ENCODE data around the gene TMEM184B. TPM values are rescaled to one million over a fixed set of nuclear protein-coding genes. Genes with fewer than 3 reads are reported as not detected.
A peak's percentile ranks its signal among the peaks of the same experiment; 100 is the strongest.
"Not testable (repeated sequence)": the region's sequence is repeated elsewhere in the genome, so short reads cannot be mapped to it uniquely, and the experiment has no call there.

The TMEM184B gene
- total RNA-seq, 1 experiment from 2014 or later, result 46.9 TPM

GRCh38 chr22:38177926-38178604, 94.7 kb downstream of the TMEM184B start:
- in situ Hi-C loops (cut with HindIII; ENCODE audit: low pct_unique_long_range_greater_than_20kb, low sequenced_read_pairs), result no loop called here
- peak; percentile 86 for DNase-seq (ENCODE audit: low read depth)

GRCh38 chr22:38177571-38177925, 95.3 kb downstream of the TMEM184B start:
- DNase-seq (ENCODE audit: low read depth); in situ Hi-C loops (cut with HindIII; ENCODE audit: low pct_unique_long_range_greater_than_20kb, low sequenced_read_pairs): not testable (repeated sequence)

GRCh38 chr22:38177044-38177443, 95.8 kb downstream of the TMEM184B start:
- no peak for DNase-seq (ENCODE audit: low read depth)

GRCh38 chr22:38176170-38176741, 96.6 kb downstream of the TMEM184B start:
- in situ Hi-C loops (cut with HindIII; ENCODE audit: low pct_unique_long_range_greater_than_20kb, low sequenced_read_pairs), result no loop called here
- no peak for DNase-seq (ENCODE audit: low read depth)

More at GRCh38 chr22:38177044-38177443, 95.8 kb downstream of the TMEM184B start:
- in situ Hi-C loops (cut with HindIII; ENCODE audit: low pct_unique_long_range_greater_than_20kb, low sequenced_read_pairs), result no loop called here

- in situ Hi-C loops (cut with HindIII; ENCODE audit: low pct_unique_long_range_greater_than_20kb, low sequenced_read_pairs), result no loop called here
- DNase-seq (ENCODE audit: low read depth), result no peak
These were observed 97.3 kb downstream of the TMEM184B start for GRCh38 chr22:38175206-38176118.

GRCh38 chr22:38174626-38175025, 98.2 kb downstream of the TMEM184B start:
- DNase-seq (ENCODE audit: low read depth), result no peak
- in situ Hi-C loops (cut with HindIII; ENCODE audit: low pct_unique_long_range_greater_than_20kb, low sequenced_read_pairs), result no loop called here

GRCh38 chr22:38173641-38173906, 99.2 kb downstream of the TMEM184B start:
- DNase-seq (ENCODE audit: low read depth), result no peak
- in situ Hi-C loops (cut with HindIII; ENCODE audit: low pct_unique_long_range_greater_than_20kb, low sequenced_read_pairs), result no loop called here

GRCh38 chr22:38172832-38173640, 99.8 kb downstream of the TMEM184B start:
- in situ Hi-C loops (cut with HindIII; ENCODE audit: low pct_unique_long_range_greater_than_20kb, low sequenced_read_pairs), result no loop called here
- DNase-seq (ENCODE audit: low read depth), result no peak

- DNase-seq (ENCODE audit: low read depth), result no peak
- in situ Hi-C loops (cut with HindIII; ENCODE audit: low pct_unique_long_range_greater_than_20kb, low sequenced_read_pairs), result no loop called here
These were observed 100.6 kb downstream of the TMEM184B start for GRCh38 chr22:38171927-38172831.

GRCh38 chr22:38170469-38170868, 102.3 kb downstream of the TMEM184B start:
- in situ Hi-C loops (cut with HindIII; ENCODE audit: low pct_unique_long_range_greater_than_20kb, low sequenced_read_pairs), result no loop called here
- DNase-seq (ENCODE audit: low read depth), result no peak

Other genes starting within 250 kb of the TMEM184B start
- gene PICK1, start 215.6 kb downstream of the TMEM184B start, total RNA-seq (2014; rRNA removed; shearing (Covaris generic); ENCODE audit: low replicate concordance), result 11.1 and 30.8 TPM in 2 replicates
- not detected in 2 replicates for gene SLC16A8, start 188.8 kb downstream of the TMEM184B start, total RNA-seq (2014; rRNA removed; shearing (Covaris generic); ENCODE audit: low replicate concordance)
- gene BAIAP2L2, start 162.3 kb downstream of the TMEM184B start, total RNA-seq (2014; rRNA removed; shearing (Covaris generic); ENCODE audit: low replicate concordance), result 4.0 and 8.1 TPM in 2 replicates
- 12.6 and 13.4 TPM in 2 replicates for gene PLA2G6, start 91.2 kb downstream of the TMEM184B start, total RNA-seq (2014; rRNA removed; shearing (Covaris generic); ENCODE audit: low replicate concordance)
- 24.5 and 29.3 TPM in 2 replicates for gene MAFF, start 71.0 kb downstream of the TMEM184B start, total RNA-seq (2014; rRNA removed; shearing (Covaris generic); ENCODE audit: low replicate concordance)
- 62.6 and 62.7 TPM in 2 replicates for gene CSNK1E, start 44.4 kb upstream of the TMEM184B start, total RNA-seq (2014; rRNA removed; shearing (Covaris generic); ENCODE audit: low replicate concordance)
- gene KCNJ4, start 182.2 kb upstream of the TMEM184B start, total RNA-seq (2014; rRNA removed; shearing (Covaris generic); ENCODE audit: low replicate concordance), result 0.20 and 1.5 TPM in 2 replicates
- 198 and 250 TPM in 2 replicates for gene KDELR3, start 195.1 kb upstream of the TMEM184B start, total RNA-seq (2014; rRNA removed; shearing (Covaris generic); ENCODE audit: low replicate concordance)
- gene DDX17, start 233.3 kb upstream of the TMEM184B start, total RNA-seq (2014; rRNA removed; shearing (Covaris generic); ENCODE audit: low replicate concordance), result 214 and 378 TPM in 2 replicates